ENCODE data around the gene MPP2.
"Not testable (repeated sequence)": the region's sequence is repeated elsewhere in the genome, so short reads cannot be mapped to it uniquely, and the experiment has no call there.

MPP2 gene

DNA sequence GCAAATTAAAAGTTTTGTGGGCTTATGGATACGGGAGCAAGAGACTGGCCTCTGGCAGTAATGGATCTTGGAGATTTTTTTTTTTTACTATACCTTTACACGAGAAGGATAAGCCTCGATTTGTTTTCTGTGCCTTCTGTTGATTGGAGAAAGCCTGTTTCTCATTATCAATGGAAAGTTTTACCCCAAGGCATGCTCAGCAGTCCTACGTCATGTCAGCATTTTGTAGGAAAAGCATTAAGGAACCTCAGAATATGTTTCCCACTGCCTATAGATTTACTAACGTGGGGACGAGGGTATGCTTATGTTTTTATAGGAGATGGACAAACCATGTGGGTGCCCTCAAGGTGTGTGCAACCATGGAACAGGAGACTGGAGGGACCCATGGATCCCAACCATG lies 33.5 kb downstream of the MPP2 start:
- DNase-seq = no peak

DNA sequence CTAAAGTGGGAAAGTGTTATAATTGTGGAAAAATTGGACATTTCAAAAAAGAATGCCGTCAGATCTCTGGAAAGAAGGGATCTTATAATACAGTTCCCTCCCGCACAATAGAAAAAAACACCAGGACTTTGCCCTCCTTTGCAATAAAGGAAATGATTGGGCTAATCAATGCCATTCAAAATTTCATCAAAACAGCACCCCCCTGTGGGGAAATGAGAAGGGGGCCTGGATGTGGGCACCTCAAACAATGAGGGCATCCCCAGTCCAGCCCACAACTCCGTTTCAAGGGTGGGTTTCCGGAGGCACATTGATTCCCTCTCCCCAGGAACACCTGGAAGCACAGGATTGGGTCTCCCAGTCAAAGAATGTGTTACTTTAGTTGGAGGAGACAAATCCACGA lies 34.2 kb downstream of the MPP2 start:
- no peak for DNase-seq

DNA sequence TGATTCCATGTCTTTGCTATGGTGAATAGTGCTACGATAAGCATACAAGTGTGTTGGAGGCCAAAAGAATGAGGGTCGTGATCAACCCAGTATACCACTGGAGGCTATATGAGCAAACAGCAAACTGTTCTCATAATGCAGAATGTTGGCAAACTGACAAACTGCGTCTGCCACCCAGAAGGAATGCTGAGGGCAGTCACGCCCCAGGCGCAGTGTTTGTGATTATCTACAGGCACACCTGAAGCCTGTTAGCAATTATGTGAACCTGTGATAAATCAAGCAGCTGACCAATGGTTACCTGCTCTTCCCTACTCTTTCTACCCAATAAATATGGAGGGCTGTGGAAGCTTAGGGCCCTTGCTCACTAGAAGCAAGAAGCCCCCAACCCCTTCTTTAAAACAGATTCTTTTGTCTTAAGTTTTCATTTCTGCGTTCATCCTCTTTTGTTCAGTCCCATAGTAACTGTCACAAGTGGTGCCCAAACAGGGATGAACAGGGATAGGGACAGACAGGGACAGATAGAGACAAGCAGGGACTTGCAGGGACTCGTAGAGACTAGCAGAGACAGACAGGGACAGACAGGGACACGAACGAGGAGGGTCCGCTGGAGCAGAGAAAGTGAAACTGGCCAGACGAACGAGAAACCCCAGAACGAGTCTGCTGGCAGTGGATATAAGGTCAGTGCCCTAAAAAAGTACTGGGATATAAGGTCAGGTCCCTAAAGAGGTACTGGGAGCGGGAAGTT lies 35.2 kb downstream of the MPP2 start:
- no peak for DNase-seq

GRCh38 chr17:43869031-43869430 lies 38.3 kb downstream of the MPP2 start:
- DNase-seq = not testable (repeated sequence)

DNA sequence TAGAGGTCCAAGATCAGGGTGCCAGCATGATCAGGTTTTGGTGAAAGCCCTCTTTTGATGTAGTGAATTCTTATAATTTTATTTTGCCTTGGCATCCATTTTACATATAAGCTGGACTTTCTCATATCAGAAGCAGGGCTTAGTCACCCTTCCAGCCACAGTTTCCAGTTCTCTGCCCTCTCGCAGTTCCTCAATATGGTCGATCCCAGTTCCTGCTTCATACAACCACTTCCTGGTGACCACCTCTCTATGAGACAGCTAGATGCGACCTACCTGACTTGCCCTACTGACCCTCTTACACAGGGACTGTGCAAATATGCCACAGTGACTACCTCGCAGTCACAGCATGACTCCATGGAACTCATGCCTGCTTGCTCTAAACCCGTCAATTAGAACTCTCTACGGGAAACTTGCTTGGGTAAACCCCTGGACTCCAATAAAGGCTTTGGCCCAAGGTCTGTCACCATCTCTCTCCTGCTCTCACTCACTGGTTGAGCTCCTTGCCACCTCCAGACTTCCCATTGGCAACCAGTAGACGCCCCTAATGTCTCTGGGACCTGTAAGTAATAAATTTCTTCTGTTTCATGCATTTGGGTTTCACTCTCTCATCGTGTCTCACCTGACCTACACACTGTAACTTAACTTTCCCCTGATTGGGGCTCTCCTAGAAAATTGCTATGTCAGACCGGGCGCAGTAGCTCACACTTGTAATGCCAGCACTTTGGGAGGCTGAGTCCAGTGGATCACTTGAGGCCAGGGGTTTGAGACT lies 38.9 kb downstream of the MPP2 start:
- no peak for DNase-seq

DNA sequence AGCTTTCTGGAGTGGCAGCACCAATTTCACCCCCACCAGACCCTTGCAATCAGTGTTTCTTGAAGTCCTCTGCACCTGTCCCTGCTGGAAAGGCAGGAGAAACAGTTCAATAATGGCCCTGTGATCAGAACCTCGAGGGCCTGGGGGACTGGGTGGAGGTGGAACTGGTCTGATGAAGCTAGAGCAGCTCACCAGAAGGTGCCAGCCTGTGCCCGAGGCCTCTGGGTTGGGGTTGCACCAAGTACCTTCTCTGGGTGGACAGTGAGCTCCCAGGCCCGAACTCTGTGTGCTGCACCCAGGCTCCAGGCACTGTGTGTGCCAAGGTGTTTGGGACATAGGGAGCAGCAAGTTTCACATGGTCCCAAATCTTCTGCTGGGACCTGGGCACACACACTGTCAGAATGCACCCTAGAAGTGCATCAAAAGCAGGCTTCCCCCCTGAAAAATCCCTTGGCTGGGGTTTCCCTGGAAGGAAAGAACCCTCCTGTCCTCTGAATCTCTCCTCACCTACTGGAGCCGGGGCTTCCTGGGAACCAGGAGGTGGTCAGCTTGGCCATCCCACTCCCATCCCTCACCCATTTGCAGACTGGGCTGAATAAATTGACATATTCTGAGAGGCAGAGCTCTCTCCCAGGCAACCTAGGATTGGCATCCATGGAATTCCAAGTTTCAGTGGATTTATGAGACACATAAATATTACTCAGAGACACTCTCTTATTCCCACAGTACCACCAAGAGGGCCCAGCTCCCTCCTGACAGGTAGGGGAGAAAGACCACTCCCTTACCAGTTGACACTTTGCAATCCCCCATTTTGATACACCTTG lies 43.0 kb downstream of the MPP2 start:
- DNase-seq = no peak

DNA sequence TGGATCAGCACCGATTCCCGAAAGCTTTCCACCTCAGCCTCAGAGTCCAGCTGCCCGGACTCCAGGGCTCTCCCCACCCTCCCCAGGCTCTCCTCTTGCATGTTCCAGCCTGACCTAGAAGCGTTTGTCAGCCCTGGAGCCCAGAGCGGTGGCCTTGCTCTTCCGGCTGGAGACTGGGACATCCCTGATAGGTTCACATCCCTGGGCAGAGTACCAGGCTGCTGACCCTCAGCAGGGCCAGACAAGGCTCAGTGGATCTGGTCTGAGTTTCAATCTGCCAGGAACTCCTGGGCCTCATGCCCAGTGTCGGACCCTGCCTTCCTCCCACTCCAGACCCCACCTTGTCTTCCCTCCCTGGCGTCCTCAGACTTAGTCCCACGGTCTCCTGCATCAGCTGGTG lies 45.4 kb downstream of the MPP2 start:
- no peak for DNase-seq

GRCh38 chr17:43860927-43861622 lies 46.3 kb downstream of the MPP2 start:
- no peak for DNase-seq

GRCh38 chr17:43860077-43860725 lies 47.1 kb downstream of the MPP2 start:
- no peak for DNase-seq

- DNase-seq = no peak
These were observed 49.3 kb downstream of the MPP2 start for GRCh38 chr17:43857957-43858600.

- no peak for DNase-seq
These were observed 50.2 kb downstream of the MPP2 start for GRCh38 chr17:43857141-43857540.

- DNase-seq = no peak
These were observed 51.2 kb downstream of the MPP2 start for GRCh38 chr17:43856141-43856540.

DNA sequence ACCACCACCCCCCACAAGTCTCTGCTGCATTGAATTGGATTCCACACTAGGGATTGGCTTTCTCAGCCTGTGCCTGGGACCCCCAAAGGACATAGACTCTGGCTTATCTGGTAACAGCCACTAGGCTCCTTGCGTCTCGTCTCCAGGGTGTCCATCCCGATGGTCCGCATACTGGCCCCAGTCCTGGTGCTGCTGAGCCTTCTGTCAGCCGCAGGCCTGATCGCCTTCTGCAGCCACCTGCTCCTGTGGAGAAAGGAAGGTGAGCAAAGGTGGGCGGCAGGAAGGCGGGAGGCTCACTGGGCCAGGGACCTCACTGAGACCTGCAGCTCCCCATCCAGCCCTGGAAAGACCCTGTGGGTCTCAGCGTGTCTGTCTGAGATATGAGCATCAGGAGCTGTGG lies 52.3 kb downstream of the MPP2 start:
- no peak for DNase-seq

- DNase-seq = no peak
These were observed 52.8 kb downstream of the MPP2 start for GRCh38 chr17:43854498-43854897.

DNA sequence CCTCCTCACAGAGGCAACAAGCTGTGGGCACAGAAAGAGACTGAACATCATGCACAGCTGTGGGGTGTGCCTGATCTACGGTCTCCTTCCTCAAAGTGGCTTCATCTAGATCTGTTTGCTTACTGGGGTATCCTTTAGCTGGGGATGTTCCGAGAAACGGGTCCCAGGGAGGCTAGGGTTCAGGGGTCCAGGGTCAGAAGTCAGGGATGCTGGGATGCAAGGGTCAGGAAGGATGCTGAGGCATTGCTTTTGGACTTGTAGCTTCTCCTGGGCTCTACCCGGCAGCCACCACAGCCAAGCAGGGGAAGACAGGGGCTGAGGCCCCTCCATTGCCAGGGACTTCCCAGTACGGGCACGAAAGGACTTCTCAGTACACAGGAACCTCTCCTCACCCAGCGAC lies 53.8 kb downstream of the MPP2 start:
- no peak for DNase-seq

GRCh38 chr17:43852571-43852970 lies 54.8 kb downstream of the MPP2 start:
- no peak for DNase-seq

- no peak for DNase-seq
These were observed 58.2 kb downstream of the MPP2 start for GRCh38 chr17:43849116-43849515.

DNA sequence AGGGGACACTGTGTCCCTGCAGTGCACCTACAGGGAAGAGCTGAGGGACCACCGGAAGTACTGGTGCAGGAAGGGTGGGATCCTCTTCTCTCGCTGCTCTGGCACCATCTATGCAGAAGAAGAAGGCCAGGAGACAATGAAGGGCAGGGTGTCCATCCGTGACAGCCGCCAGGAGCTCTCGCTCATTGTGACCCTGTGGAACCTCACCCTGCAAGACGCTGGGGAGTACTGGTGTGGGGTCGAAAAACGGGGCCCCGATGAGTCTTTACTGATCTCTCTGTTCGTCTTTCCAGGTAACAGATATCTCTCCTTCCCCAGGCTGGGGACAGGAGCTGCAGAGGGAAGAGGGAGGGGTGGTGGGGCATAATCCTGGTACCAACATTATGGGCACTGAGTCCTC lies 58.7 kb downstream of the MPP2 start:
- no peak for DNase-seq

GRCh38 chr17:43846963-43847371 lies 60.4 kb downstream of the MPP2 start, which contains the start of gene CD300LG:
Gene CD300LG (plus strand): TSS chr17:43847176. CDS start chr17:43847217, 41 bp downstream.
- no peak for DNase-seq

DNA sequence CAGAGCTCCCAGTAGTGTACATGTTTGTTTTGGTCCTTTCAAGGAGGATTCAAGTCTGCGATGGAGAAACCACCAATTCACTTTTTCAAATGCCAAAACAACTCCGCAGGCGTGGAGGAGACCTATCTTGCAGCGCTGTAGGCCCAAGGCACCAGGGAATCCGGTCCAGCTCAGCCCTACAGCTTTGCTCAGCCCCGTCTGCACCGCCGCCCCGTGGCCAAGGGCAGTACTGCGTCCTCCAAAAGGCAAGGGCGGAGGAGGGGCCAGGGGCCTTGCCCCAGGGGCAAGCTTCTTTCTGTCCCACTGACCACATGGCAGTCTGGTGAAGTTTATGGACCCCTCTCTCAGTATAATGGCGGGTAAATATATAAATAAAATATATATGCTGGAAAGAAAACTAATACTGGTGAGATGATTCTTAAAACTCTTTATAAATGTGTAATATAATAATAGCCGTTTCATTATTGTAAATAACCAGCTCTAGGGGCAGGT lies 61.1 kb downstream of the MPP2 start:
- DNase-seq = peak; percentile 74

DNA sequence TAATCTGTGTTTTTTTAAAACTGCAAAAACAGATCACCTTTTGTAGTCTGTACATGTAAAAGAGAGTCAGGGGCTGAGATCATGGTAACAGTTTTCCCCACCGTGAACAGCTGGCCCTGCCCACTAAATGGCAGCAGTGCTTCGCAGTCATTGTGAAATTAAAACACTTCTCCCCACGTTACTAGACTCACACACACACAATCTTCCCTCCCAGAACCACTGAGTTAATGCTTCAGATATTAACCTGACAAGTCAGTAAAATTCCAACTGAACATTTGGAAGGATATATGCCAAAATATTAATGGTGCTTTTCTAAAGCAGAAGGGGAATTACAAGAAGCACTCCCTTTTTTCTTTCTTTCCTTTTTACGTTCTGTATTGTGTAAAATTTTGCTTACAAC lies 61.6 kb downstream of the MPP2 start:
- no peak for DNase-seq

GRCh38 chr17:43844241-43844640 lies 63.1 kb downstream of the MPP2 start:
- DNase-seq = no peak

Data from activated CD4-positive, alpha-beta T cell treated with anti-CD3 and anti-CD28 coated beads, Interleukin-2, amount 50 U/mL, for 1 hour (primary cell).